ENCODE results near the gene UTP15.
A peak's percentile ranks its signal among the peaks of the same experiment; 100 is the strongest.

- TF ChIP-seq POLR2AphosphoS5 (IDR thresholded peaks at IDR 0.05; ENCODE audit: low read depth, low read length) = no peak
- peak; percentile 17 for TF ChIP-seq CHD2 (IDR thresholded peaks at IDR 0.05; ENCODE audit: low read length, partially characterized antibody)
- TF ChIP-seq CTCF (IDR thresholded peaks at IDR 0.05) = peak; percentile 81
- no peak for TF ChIP-seq MAX (IDR thresholded peaks at IDR 0.05; ENCODE audit: low read depth)
- TF ChIP-seq SMC3 (IDR thresholded peaks at IDR 0.05; ENCODE audit: low read depth, low read length) = peak; percentile 71; the same call in 1 of the 2 replicates
- no peak for TF ChIP-seq EP300 (IDR thresholded peaks at IDR 0.05; ENCODE audit: borderline replicate concordance in 1 of 2, low read depth in 1 of 2, low read length in 1 of 2)
- TF ChIP-seq MEF2A (IDR thresholded peaks at IDR 0.05; ENCODE audit: borderline replicate concordance, low read depth) = no peak
- TF ChIP-seq TAF1 (IDR thresholded peaks at IDR 0.05; ENCODE audit: borderline replicate concordance, low read depth, low read length) = no peak
- no peak for TF ChIP-seq GABPA (IDR thresholded peaks at IDR 0.05; ENCODE audit: low read depth)
- no peak for TF ChIP-seq REST (IDR thresholded peaks at IDR 0.05; ENCODE audit: low read depth, low read length)
Observed at GRCh38 chr5:73519531-73520283, 45.8 kb upstream of the UTP15 start.
